Measurements from ENCODE around the gene CALU. TPM values are rescaled to one million over a fixed set of nuclear protein-coding genes. Genes with fewer than 3 reads are reported as not detected.

Gene CALU
- total RNA-seq, 2 experiments from 2014 or later: 28.4 to 29.9 TPM

DNA sequence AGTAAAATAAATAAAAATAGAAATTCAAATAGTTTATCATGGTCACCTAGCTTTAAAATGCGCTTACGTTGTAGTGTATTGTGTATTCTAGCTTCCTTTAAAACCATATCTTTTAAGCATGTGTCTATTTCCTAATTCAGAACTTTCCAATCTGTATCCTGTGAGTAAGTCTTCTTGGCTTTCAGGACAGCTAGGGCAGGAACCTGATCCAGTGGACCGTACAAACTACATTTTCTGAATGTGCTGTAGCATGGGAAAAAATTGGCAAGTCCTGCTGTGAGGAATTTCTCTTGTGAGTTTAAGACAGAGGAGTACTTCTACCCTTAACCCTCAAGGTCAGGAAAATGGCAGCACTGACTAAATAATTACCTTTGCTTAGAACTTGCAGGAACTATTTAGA lies 24.4 kb downstream of the CALU start:
- no peaks in the 10 kb centered on the region for H3K9me3 Mint-ChIP-seq
- POLR2A ChIA-PET: no interaction called here
- no peak for ATAC-seq (ENCODE audit: poor library complexity)
- TF ChIP-seq, protein P1, sequence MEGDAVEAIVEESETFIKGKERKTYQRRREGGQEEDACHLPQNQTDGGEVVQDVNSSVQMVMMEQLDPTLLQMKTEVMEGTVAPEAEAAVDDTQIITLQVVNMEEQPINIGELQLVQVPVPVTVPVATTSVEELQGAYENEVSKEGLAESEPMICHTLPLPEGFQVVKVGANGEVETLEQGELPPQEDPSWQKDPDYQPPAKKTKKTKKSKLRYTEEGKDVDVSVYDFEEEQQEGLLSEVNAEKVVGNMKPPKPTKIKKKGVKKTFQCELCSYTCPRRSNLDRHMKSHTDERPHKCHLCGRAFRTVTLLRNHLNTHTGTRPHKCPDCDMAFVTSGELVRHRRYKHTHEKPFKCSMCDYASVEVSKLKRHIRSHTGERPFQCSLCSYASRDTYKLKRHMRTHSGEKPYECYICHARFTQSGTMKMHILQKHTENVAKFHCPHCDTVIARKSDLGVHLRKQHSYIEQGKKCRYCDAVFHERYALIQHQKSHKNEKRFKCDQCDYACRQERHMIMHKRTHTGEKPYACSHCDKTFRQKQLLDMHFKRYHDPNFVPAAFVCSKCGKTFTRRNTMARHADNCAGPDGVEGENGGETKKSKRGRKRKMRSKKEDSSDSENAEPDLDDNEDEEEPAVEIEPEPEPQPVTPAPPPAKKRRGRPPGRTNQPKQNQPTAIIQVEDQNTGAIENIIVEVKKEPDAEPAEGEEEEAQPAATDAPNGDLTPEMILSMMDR (IDR thresholded peaks at IDR 0.05): no peak
- intact Hi-C loops (cut with DNase I, micrococcal nuclease): no loop called here
- H3K36me3 Mint-ChIP-seq (ENCODE audit: low read depth): peaks cover 81% of the 10 kb centered on the region
- Histone ChIP-seq H3K27me3 (ENCODE audit: control insufficient read depth in 1 of 2, insufficient read depth in 2 of 2, low read length in 2 of 2) (no peaks in the 10 kb centered on the region), H3K27ac (ENCODE audit: low read depth in 1 of 2, low read length in 2 of 2) (no peak overlapping the region), H3K4me1 (ENCODE audit: insufficient read depth, low read length) (no peaks in the 10 kb centered on the region), H3K9me3 (ENCODE audit: control insufficient read depth in 1 of 2, insufficient read depth in 1 of 2, low read length in 2 of 2) (no peaks in the 10 kb centered on the region), H3K36me3 (ENCODE audit: insufficient read depth, low read length) (peaks cover 46% of the 10 kb centered on the region), H3K4me3 (ENCODE audit: low read length) (no peak overlapping the region)
- H3K4me3 Mint-ChIP-seq: no peak overlapping the region
- CTCF ChIA-PET: no interaction called here
- no peak for DNase-seq
- no peaks in the 10 kb centered on the region for H3K27me3 Mint-ChIP-seq
- no peak overlapping the region for H3K27ac Mint-ChIP-seq
- H3K4me1 Mint-ChIP-seq (ENCODE audit: low read depth): no peaks in the 10 kb centered on the region

GRCh38 chr7:128767475-128768110 lies 28.4 kb downstream of the CALU start:
- no peaks in the 10 kb centered on the region for H3K9me3 Mint-ChIP-seq
- Histone ChIP-seq H3K27me3 (ENCODE audit: control insufficient read depth in 1 of 2, insufficient read depth in 2 of 2, low read length in 2 of 2) (no peaks in the 10 kb centered on the region), H3K4me1 (ENCODE audit: insufficient read depth, low read length) (no peaks in the 10 kb centered on the region), H3K36me3 (ENCODE audit: insufficient read depth, low read length) (peaks cover 40% of the 10 kb centered on the region), H3K27ac (ENCODE audit: low read depth in 1 of 2, low read length in 2 of 2) (no peak overlapping the region), H3K4me3 (ENCODE audit: low read length) (no peak overlapping the region), H3K9me3 (ENCODE audit: control insufficient read depth in 1 of 2, insufficient read depth in 1 of 2, low read length in 2 of 2) (no peaks in the 10 kb centered on the region)
- peaks cover 83% of the 10 kb centered on the region for H3K36me3 Mint-ChIP-seq (ENCODE audit: low read depth)
- no peak overlapping the region for H3K4me3 Mint-ChIP-seq
- TF ChIP-seq, protein P1 (IDR thresholded peaks at IDR 0.05): no peak
- intact Hi-C loops (cut with DNase I, micrococcal nuclease): no loop called here
- CTCF ChIA-PET: interaction anchor here (1.1 kb wide), 1 partner anchor 13 kb away, joined by 3 read pairs; no protein-coding TSS in a partner anchor
- ATAC-seq (ENCODE audit: poor library complexity) (no peak), DNase-seq (no peak)
- H3K4me1 Mint-ChIP-seq (ENCODE audit: low read depth): no peaks in the 10 kb centered on the region
- POLR2A ChIA-PET: no interaction called here
- no peak overlapping the region for H3K27ac Mint-ChIP-seq
- H3K27me3 Mint-ChIP-seq: no peaks in the 10 kb centered on the region

GRCh38 chr7:128770233-128770632 lies 31.1 kb downstream of the CALU start:
- no peak overlapping the region for H3K4me3 Mint-ChIP-seq

More at GRCh38 chr7:128770233-128770632, 31.1 kb downstream of the CALU start:
- intact Hi-C loops (cut with DNase I, micrococcal nuclease): no loop called here
- no peaks in the 10 kb centered on the region for H3K4me1 ChIP-seq (ENCODE audit: insufficient read depth, low read length)
- no peak overlapping the region for H3K27ac ChIP-seq (ENCODE audit: low read depth in 1 of 2, low read length in 2 of 2)
- Mint-ChIP-seq H3K36me3 (ENCODE audit: low read depth) (peaks cover 91% of the 10 kb centered on the region), H3K27me3 (no peaks in the 10 kb centered on the region), H3K4me1 (ENCODE audit: low read depth) (no peaks in the 10 kb centered on the region), H3K9me3 (no peaks in the 10 kb centered on the region), H3K27ac (no peak overlapping the region)
- no peaks in the 10 kb centered on the region for H3K9me3 ChIP-seq (ENCODE audit: control insufficient read depth in 1 of 2, insufficient read depth in 1 of 2, low read length in 2 of 2)
- ChIA-PET CTCF (no interaction called here), POLR2A (no interaction called here)
- peaks cover 35% of the 10 kb centered on the region for H3K36me3 ChIP-seq (ENCODE audit: insufficient read depth, low read length)
- no peak overlapping the region for H3K4me3 ChIP-seq (ENCODE audit: low read length)
- DNase-seq (no peak), ATAC-seq (ENCODE audit: poor library complexity) (no peak)
- TF ChIP-seq, protein P1 (IDR thresholded peaks at IDR 0.05): no peak
- H3K27me3 ChIP-seq (ENCODE audit: control insufficient read depth in 1 of 2, insufficient read depth in 2 of 2, low read length in 2 of 2): no peaks in the 10 kb centered on the region
